ENCODE data around the gene OR6C65.
"Not testable (repeated sequence)": the region's sequence is repeated elsewhere in the genome, so short reads cannot be mapped to it uniquely, and the experiment has no call there.

OR6C65 gene

DNA sequence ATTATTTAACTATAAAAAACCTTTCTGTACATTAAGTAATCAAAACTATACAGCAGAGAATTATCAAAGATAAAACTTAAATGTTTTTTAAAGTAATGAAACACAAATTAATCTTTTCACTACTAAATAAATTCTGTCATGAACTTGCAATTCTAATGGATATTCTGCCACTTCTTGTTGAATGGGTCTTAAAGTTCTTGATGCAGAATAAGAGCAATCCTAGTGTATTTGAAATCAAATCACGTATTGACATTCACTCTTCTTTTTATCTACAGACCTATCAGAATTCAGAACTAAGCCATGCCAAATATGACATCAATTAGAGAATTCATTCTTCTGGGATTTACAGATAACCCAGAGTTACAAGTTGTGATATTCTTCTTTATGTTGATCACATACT is at the start of gene OR6C65:
OR6C65 (plus strand) TSS at position 301 of the 400 bp plus-strand sequence; CDS start at position 301, 0 bp downstream.
- DNase-seq (ENCODE audit: low read depth, low spot score), result no peak

DNA sequence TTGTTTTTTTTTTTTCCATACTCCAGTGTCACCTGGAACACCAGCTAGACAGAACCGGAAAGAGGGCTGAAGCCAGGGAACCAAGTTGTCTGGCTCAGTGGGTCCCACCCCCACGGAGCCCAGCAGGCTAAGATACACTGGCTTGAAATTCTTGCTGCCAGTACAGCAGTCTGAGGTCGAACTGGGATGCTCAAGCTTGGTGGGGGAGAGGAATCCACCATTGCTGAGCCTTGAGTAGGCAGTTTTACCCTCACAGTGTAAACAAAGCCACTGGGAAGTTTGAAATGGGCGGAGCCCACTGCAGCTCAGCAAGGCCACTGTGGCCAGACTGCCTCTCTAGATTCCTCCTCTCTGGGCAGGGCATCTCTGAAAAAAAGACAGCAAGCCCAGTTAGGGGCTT is 45.0 kb upstream of the OR6C65 start:
- not testable (repeated sequence) for DNase-seq (ENCODE audit: low read depth, low spot score)

DNA sequence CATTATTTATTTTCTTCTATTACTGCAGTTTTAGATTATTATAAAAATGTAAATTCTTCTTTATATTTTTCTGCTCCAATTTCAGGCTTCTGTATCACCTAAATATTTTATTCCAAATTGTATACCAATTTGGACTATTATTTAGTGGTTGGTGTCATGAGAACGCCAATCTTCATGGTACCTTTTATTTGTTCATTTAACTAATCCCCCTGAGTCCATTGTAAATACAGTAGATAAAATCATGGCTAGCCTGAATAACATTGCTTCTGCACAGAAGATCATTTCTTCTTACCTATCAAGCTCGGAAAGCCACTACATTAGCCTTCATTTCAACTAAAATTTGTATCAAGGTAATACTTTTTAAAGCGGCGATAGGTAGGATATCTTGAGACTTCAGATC is 37.7 kb upstream of the OR6C65 start, which contains the start of gene OR6C75:
OR6C75 (plus strand) TSS at position 301 of the 400 bp plus-strand sequence. CDS start 2,136 bp downstream, outside the sequence.
- no peak for DNase-seq (ENCODE audit: low read depth, low spot score)

DNA sequence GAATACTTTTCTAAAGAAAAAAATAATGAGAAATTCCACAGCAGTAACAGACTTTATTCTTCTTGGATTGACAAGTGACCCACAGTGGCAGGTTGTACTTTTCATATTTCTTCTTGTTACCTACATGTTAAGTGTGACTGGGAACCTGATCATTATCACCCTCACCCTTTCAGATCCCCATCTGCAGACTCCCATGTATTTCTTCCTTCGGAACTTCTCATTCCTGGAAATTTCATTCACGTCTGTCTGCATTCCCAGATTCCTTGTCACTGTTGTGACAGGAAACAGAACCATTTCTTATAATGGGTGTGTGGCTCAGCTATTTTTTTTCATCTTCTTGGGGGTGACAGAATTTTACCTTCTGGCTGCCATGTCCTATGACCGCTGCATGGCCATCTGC is 35.2 kb upstream of the OR6C65 start:
- no peak for DNase-seq (ENCODE audit: low read depth, low spot score)

DNA sequence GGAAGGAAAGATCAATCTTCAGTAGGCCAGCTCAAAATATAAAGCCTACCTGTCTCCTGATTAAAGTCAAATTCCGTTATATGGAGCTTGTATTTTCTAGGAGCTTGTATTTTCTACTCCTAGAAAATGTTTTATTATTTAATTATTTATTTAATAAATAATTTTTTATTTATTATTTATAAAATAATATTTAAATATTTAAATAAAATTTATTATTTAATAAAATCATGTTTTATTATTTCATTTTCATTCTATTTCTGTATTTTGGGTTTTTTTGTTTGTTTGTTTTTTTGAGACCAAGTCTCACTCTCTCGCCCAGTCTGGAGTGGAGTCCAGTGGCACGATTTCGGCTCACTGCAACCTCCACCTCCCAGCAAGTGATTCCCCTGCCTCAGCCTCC is 27.8 kb upstream of the OR6C65 start:
- DNase-seq (ENCODE audit: low read depth, low spot score), result no peak

DNA sequence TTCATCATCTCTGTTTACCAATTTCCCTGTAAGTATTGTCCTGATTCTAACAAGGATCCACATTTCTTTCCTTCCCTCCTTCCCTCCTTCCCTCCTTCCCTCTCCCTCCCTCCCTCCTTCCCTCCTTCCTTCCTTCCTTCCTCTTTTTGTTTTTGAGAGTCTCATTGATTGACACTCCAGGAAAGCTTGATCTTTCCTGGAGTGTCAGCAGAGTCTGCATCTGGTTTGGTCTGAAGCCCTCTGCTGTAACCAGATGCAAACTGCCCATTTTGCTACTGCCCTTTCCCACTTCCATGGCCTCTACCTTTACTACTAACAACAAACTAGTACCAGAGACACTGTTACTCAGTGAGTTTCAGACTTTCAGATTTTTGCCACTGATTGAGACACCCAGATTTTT is 14.4 kb upstream of the OR6C65 start:
- no peak for DNase-seq (ENCODE audit: low read depth, low spot score)

DNA sequence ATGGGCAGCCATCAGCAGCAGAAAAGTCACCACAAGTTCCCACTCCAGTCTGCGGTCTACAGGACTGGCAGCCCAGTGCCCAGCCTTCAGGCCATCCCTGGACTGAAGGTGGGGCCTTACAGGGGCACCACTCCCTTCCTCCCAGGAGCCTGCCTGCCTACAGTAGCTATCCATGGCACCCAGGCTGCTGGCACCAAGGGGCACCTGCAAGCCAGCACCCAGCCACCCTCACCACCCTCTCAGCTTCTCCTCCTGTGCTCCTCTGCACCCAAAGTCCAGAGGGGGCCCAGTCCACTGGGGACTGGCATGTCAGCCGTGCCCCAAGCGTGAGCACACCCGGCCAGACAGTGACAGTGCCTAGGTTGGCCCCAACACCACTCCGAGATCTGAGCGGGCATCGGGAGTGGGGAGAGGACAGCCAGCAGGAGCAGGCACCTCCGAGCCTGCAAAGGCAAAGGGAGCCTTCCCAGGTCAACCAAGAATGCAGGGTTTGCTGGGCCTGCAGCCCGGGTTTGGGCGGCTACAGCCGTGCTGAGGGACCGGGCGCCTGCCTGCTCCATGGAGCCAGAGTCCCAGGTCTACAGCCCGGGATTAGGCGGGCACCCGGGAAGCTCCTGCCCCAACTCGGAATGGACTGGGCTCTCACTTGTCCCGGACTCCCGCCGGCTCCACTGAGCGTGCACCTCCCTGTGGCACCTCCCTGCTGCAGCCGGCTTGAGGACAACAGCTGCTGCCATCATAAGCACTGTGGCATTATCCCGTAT is 8.1 kb upstream of the OR6C65 start:
- DNase-seq (ENCODE audit: low read depth, low spot score), result no peak

DNA sequence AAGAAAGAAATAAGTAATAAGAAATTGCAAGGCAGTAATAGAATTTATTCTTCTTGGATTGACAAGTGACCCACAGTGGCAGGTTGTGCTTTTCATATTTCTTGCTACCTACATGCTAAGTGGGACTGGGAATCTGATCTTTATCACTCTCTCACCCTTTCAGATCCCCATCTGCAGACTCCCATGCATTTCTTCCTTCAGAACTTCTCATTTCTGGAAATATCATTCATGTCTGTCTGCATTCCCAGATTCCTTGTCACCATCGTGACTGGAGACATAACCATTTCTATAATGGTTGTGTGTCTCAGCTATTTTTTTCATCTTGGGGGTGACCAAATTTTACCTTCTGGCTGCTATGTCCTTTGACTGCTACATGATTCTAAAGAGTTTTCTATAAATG is 4.0 kb upstream of the OR6C65 start:
- DNase-seq (ENCODE audit: low read depth, low spot score), result no peak

DNA sequence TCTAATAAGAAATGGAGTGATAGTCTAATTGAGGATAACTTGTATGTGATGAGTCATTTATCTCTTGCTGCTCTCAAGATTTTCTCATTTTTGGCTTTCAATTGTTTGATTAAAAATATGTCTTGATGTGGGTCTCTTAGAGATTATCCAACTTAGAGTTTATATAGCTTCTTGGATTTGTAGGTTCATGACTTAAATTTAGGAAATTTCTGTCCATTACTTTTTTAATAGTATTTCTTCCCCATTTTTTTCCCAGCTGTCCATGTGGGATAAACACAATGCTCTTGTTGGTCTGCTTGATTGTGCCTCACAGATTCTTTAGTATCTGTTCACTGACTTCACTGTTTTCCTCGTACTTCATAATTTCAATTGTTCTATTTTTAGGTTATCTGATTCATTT is 7.5 kb downstream of the OR6C65 start:
- no peak for DNase-seq (ENCODE audit: low read depth, low spot score)

DNA sequence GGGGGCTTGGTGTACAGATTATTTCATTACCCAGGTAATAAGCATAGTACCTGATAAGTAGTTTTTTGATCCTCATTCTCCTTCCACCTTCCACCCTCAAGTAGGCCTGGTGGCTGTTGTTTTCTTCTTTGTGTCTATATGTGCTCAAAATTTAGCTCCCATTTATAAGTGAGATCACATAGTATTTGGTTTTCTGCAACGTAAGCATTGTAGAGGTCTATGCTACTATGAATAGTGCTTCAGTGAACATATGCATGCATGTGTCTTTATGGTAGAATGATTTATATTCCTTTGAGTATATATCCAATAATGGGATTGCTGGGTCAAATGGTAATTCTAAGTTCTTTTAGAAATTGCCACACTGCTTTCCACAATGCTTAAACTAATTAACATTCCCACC is 8.8 kb downstream of the OR6C65 start:
- not testable (repeated sequence) for DNase-seq (ENCODE audit: low read depth, low spot score)

DNA sequence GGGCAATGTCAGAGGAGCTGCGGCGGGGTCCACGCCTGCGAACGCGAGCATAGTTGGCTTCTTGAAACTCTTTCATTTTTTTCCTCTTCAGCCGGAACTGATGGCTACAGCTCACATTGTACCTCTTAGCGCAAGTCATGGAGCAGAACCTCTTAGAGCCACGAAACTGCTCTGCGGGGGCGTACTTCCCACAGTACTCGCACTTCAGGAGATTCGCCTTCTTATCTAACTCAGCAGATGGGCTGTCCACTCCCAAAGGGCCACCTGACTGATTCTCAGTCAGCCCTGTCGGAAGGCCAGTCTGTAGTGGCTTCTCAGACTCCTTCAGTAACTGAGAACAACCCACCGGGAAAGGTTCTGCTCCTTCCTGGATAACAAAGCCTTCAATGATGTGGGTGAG is 11.8 kb downstream of the OR6C65 start:
- not testable (repeated sequence) for DNase-seq (ENCODE audit: low read depth, low spot score)

DNA sequence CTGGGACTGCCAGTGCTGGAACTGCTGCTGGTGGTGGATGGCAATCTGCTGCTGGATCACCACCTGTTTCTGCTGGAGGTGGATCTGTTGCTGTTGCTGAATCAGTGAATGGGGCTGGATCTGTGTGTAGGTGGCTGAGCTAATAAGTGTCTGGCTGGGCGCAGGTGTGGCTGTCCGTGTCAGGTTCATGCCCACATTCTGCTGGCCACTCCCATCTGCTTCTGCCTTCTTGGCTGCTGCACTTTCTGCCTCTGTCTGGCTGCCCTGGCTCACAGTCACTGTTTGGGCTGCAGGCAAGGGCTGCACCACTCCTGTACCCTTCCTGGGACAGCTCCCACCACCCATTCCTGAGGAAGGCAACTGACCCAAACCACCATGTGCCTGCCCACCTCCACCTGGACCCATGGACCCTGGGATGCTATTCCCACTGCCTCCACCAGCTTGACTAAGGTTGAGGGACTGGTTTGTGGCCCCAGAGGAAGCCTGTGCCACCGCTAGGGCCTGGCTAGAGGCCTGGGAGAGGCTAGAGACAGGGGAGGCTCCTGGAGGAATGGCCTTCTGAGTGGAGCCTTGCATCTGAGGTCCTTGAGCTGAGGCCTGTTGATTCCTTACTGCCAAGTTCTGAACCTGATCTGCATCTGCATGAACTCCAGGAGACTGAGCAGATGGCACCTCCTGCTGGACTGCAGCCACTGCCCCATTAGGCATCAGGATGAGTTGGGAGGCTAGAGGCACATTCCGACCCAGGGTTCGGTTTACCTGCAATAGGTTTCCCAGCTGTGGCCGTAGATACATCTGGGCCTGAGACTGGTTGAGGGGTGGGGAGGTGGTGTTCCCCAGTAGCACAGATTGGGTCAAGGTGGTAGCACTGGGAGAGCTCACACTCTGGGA is 13.4 kb downstream of the OR6C65 start:
- not testable (repeated sequence) for DNase-seq (ENCODE audit: low read depth, low spot score)

DNA sequence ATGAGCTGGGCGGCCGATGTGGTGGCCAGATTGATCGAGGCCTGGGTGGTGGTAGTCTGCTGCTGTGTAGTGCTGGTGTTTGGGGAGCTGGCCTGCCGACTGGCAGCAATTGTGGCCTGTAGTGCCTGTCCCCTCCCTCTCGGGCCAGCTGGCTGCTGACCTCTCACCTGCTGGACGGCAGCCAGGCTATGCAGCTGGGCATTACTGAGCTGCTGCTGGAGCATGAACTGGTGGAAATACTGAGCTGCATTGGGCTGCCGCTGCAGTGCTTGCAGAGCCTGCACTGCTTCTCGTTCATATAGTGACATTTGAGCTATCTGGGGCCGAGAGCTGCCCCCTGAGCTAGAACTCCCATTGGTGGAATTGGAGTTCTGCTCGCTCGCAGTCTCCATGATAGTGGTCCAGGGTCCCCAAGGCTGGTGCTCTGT is 14.1 kb downstream of the OR6C65 start:
- not testable (repeated sequence) for DNase-seq (ENCODE audit: low read depth, low spot score)

DNA sequence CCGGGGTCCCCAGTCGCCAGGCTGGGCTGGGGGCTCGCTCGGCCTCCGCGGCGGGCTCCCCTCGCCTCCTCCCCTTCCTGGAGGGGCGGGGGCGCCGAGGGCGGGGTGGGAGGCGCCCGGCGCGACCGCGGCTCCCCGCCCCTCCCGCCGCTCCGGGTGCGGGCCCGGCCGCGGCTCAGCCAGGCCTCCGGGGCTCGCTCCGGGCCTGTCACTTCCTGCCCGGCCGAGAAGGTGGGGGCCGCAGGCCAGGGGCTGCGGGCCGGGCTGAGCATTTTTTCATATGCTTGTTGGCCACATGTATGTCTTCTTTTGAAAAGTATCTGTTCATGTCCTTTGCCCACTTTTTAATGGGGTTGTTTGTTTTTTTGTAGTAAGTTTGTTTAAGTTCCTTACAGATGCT is 14.6 kb downstream of the OR6C65 start:
- not testable (repeated sequence) for DNase-seq (ENCODE audit: low read depth, low spot score)

DNA sequence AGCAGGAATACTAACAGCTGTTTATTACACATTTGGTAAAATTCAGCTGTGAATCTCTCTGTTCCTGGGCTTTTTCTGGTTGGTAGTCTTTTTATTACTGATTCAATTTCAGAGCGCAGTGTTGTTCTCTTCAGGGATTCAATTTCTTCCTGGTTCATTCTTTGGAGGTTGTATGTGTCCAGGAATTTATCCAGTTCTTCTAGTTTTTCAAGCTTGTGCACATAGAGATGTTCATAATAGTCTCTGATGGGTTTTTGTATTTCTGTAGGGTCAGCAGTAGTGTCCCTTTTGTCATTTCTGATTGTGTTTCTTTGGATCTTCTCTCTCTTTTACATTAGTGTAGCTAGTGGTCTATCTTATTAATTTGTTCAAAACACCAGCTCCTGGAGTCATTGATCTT is 16.6 kb downstream of the OR6C65 start:
- DNase-seq (ENCODE audit: low read depth, low spot score), result no peak

DNA sequence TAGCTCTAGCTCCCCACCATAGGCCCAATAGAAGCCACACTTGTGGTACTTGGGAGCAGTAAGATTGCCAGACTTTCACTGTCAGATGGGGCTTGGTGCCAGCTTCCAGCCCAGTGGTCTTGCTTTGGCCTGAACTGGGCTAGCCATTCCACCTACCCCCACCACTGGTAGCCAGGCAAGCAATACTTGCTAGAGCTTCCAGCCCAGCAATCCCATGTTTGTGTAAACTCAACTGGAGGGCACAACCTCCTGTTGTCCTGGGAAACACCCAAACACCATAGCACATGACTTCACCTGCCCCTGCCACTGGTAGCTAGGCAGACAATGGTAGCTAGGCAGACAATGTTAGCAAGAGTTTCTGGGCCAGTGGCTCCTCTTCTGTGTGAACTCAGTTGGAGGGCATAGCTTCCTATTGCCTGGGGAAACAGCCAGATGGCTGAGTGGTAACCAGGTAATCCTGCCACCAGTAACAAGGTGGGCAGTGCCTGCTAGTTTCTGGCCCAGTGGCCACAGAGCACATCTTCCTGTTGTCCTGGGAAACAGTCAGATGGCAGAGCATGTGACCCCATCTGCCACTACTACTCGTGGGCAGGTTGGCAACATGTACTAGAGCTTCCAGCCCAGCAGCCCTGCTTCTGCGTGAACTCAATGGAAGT is 20.1 kb downstream of the OR6C65 start:
- DNase-seq (ENCODE audit: low read depth, low spot score), result no peak

DNA sequence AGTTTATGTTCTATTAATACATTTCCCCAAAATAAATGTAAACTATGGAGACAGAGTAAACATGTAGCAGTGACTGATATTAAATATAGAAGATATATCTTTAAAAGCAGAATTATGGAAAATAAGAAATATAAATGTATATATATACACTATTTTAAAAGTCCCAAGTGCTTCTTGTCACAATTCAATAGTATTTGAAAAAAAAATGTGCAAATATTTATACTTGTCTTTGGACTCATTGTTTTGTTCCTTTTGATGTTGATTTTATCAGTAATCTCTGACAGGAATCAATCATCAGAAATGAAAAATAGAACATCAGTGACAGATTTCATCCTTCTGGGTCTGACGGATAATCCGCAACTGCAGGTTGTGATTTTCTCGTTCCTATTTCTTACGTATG is 25.6 kb downstream of the OR6C65 start, which contains the start of gene OR6C76:
OR6C76 (plus strand) TSS at position 301 of the 400 bp plus-strand sequence; CDS start at position 301, 0 bp downstream.
- no peak for DNase-seq (ENCODE audit: low read depth, low spot score)

DNA sequence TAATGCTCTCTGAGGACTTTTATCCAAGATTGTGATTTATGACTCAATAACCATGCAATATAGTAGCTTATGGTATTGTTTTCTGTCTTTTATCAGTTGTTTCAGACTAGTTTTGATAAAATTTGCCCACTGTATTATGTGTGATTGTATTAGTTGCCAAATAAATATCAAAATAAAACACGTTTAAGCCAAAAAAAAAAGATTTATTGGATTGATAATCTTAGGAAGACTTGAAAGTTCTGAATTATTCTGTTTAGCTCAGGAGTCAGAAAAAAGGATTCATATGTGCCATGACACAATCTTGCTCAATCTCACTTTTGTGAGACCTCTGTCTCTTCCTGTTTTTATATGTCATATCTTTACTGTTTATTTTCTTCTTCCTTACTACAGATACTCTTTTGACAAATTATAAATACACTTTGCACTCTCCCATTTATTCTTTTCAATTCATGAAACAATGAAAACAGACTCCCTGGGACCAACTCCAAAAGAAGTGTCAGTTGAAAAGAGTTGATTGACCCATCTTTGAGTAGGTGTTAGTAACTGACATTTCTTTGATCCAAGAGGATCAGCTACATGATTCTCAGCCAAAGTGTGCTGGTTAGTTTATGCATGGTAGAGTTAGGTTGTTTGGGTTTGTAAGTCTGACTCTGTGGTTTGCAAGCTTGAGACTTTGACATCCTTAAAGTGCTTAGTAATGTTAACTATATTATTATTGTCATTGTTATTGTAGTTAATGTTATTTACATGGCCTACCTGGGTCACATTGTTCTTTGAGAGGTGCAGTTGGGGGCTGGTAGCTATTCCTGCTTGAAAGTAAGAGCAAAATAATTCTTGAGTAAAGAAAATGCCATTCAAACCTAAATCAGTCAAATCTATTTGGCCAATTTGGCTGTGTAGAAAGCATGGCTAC is 28.3 kb downstream of the OR6C65 start:
- DNase-seq (ENCODE audit: low read depth, low spot score), result no peak

DNA sequence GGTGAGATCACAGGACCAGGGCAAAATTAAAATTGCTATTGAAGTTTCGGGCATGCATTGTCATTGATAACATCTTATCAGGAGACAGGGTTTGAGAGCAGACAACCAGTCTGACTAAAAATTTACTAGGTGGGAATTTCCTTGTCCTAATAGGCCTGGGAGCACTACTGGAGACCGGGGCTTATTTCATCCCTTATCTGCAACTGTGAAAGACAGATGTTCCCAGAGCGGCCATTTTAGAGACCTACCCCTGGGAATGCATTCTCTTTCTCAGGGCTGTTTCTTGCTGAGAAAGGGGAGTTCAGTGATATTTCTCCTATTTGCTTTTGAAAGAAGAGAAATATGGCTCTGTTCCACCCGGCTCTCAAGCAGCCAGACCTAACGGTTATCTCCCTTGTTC is 40.9 kb downstream of the OR6C65 start:
- DNase-seq (ENCODE audit: low read depth, low spot score), result not testable (repeated sequence)

DNA sequence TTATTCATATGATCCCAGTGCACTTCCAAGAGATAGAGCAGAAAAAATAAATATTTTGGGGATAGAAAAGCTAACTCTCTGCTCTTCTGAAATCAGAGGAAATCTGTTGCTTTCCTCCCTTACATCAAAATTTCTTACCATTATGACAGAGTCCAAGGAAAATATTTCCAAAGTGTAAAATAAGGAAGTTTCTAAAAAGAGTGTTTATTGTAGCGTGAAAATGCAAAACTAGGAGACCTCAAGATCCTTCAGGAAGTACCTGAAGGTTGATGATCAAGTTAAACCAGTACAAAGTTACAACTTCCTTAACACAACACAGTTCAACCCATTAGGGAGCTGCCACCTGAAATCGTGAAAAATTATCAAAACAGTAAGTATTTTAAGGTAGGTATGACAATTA is 43.4 kb downstream of the OR6C65 start, which contains the start of gene OR6C2:
OR6C2 (plus strand) TSS at position 301 of the 400 bp plus-strand sequence. CDS start 8,138 bp downstream, outside the sequence.
- no peak for DNase-seq (ENCODE audit: low read depth, low spot score)

DNA sequence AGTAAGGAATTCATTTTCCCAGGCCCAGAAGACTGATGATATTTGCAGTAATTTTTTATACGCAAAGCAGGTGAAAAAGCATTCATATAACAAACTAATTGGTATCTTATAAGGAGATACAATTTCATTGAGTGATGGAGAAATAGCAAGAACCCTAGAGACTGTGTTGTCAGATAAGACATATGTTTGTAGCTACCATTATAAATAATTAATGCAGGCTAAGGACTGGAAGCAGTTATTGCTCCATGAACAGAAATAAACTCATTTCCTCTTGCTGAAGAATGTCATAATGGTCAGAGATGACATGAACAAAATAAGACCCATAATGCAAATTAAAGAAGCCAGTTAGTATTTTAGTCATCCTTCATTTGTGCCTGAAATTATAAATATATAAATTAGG is 45.0 kb downstream of the OR6C65 start:
- no peak for DNase-seq (ENCODE audit: low read depth, low spot score)

All from activated CD4-positive, CD25-positive, alpha-beta regulatory T cell treated with anti-CD3 and anti-CD28 coated beads, Interleukin-2, amount 50 U/mL, for 16 hours (primary cell).